ENCODE data around the gene LAPTM4A.

The LAPTM4A gene

GRCh38 chr2:20018601-20019152, 32.8 kb downstream of the LAPTM4A start:
- DNase-seq, result no peak

- DNase-seq, result no peak
Observed at GRCh38 chr2:20016346-20016745, 35.1 kb downstream of the LAPTM4A start.

- peak; percentile 66 for DNase-seq
Observed at GRCh38 chr2:20015482-20016083, 35.8 kb downstream of the LAPTM4A start.

- DNase-seq, result no peak
Observed at GRCh38 chr2:20013126-20013849, 38.1 kb downstream of the LAPTM4A start.

GRCh38 chr2:20012282-20013125, 38.9 kb downstream of the LAPTM4A start, which contains the start of gene MATN3:
TSS of gene MATN3 (minus strand) at chr2:20012668. CDS start at chr2:20012631, 37 bp downstream.
- DNase-seq, result peak; percentile 51

GRCh38 chr2:20012032-20012281, 39.5 kb downstream of the LAPTM4A start:
- DNase-seq, result no peak

- no peak for DNase-seq
Observed at GRCh38 chr2:20011276-20012031, 40.0 kb downstream of the LAPTM4A start.

GRCh38 chr2:20008703-20009102, 42.7 kb downstream of the LAPTM4A start:
- no peak for DNase-seq

- DNase-seq, result no peak
Observed at GRCh38 chr2:20005891-20006470, 45.4 kb downstream of the LAPTM4A start.

GRCh38 chr2:20005067-20005627, 46.3 kb downstream of the LAPTM4A start:
- DNase-seq, result no peak

GRCh38 chr2:20001361-20001863, 50.0 kb downstream of the LAPTM4A start:
- DNase-seq, result no peak

- DNase-seq, result no peak
Observed at GRCh38 chr2:19993731-19994130, 57.7 kb downstream of the LAPTM4A start.

- no peak for DNase-seq
Observed at GRCh38 chr2:19991895-19992294, 59.5 kb downstream of the LAPTM4A start.

GRCh38 chr2:19990416-19990728, 61.1 kb downstream of the LAPTM4A start:
- no peak for DNase-seq

GRCh38 chr2:19989667-19990415, 61.6 kb downstream of the LAPTM4A start, which contains the start of gene WDR35:
TSS of gene WDR35 (minus strand) at chr2:19990105. CDS start at chr2:19990015, 90 bp downstream.
- peak; percentile 89 for DNase-seq

- no peak for DNase-seq
Observed at GRCh38 chr2:19989342-19989666, 62.1 kb downstream of the LAPTM4A start.

- no peak for DNase-seq
Observed at GRCh38 chr2:19988600-19988999, 62.8 kb downstream of the LAPTM4A start.

- DNase-seq, result no peak
Observed at GRCh38 chr2:19987936-19988335, 63.5 kb downstream of the LAPTM4A start.

Measured in fibroblast of skin of scalp (primary cell).